ENCODE data around the gene TVP23A.

Gene TVP23A

DNA sequence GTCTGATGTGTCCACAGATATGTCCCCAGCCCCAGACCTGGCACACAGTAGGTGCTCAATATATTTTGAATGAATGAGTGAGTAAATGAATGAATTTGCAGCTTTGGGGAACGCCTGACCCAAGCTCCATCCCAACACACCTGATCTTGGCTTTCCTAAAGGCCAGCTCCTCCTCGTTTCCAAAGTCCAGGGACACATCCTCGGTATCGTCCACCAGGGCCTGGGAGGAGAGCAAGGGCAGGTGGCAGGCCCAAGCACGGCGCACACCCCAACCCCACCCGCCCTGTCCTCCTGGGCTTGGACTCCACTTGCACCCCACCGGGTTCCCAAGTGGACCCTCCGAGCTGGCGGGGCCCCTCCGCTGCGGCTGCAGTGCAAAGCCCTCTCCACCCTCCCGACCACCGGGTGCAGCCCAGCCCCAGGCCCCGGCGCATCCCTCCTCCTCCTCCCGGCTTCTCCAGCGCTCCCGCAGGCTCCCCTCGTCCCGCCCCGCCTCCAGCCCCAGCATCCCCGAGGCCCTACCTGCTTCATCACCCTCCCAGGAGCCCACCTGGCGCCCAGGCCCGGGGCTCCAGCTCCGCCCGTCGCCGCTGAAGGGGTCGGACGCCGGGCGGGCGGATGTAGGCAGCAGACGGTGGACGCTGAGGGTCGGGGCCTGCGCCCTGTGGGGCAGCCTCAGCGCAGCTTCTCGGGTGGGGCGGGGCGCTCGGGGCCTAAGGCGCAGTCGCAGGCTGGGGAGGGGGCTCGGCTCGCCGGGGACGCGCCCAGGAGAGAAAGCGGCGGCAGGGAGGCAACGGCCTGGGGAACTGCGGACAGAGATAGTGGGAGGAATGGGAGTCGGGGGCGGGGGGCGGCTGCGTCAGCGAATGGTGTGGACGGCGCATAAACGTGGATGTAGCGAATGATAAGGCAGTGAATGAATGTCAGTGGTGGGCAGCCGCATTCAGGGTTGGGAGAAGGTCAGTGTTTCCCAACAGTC, at the start of gene TVP23A:
TVP23A (minus strand) TSS at position 832 of the 979 bp plus-strand sequence; CDS start at position 531, 301 bp downstream.
- no peak within 1 kb of the TSS for H3K4me3 ChIP-seq (ENCODE audit: low read depth in 1 of 2, low read length in 2 of 2)
- ATAC-seq (ENCODE audit: insufficient read depth, low read depth) (no peak), DNase-seq (no peak)
- H3K36me3 ChIP-seq (ENCODE audit: insufficient read depth, low read length), result no peaks in the 10 kb centered on the region
- no peak within 1 kb of the TSS for H3K4me2 ChIP-seq (ENCODE audit: insufficient read depth, low read length)
- H4K20me1 ChIP-seq (ENCODE audit: insufficient read depth, low read length), result no peaks in the 10 kb centered on the region
- H3K79me2 ChIP-seq (ENCODE audit: insufficient read depth, low read length), result no peaks in the 10 kb centered on the region
- H3K4me1 ChIP-seq (ENCODE audit: insufficient read depth, low read length), result no peaks in the 10 kb centered on the region
- TF ChIP-seq EZH2 (IDR thresholded peaks at IDR 0.05; ENCODE audit: borderline replicate concordance, low read depth, low read length, severe bottlenecking), result no peak
- TF ChIP-seq, protein P1, sequence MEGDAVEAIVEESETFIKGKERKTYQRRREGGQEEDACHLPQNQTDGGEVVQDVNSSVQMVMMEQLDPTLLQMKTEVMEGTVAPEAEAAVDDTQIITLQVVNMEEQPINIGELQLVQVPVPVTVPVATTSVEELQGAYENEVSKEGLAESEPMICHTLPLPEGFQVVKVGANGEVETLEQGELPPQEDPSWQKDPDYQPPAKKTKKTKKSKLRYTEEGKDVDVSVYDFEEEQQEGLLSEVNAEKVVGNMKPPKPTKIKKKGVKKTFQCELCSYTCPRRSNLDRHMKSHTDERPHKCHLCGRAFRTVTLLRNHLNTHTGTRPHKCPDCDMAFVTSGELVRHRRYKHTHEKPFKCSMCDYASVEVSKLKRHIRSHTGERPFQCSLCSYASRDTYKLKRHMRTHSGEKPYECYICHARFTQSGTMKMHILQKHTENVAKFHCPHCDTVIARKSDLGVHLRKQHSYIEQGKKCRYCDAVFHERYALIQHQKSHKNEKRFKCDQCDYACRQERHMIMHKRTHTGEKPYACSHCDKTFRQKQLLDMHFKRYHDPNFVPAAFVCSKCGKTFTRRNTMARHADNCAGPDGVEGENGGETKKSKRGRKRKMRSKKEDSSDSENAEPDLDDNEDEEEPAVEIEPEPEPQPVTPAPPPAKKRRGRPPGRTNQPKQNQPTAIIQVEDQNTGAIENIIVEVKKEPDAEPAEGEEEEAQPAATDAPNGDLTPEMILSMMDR (IDR thresholded peaks at IDR 0.05; ENCODE audit: borderline replicate concordance, extremely low read depth, low read length, poor library complexity, severe bottlenecking), result no peak
- no peaks in the 10 kb centered on the region for H3K9me3 ChIP-seq (ENCODE audit: insufficient read depth, low read length, severe bottlenecking)
- no peak within 1 kb of the TSS for H2AFZ ChIP-seq (ENCODE audit: low read depth, low read length)
- H3K9ac ChIP-seq (ENCODE audit: low read depth, low read length), result no peak within 1 kb of the TSS
- H3K27me3 ChIP-seq (ENCODE audit: insufficient read depth, low read length, poor library complexity), result no peaks in the 10 kb centered on the region
- no peak within 1 kb of the TSS for H3K27ac ChIP-seq (ENCODE audit: low read length)

DNA sequence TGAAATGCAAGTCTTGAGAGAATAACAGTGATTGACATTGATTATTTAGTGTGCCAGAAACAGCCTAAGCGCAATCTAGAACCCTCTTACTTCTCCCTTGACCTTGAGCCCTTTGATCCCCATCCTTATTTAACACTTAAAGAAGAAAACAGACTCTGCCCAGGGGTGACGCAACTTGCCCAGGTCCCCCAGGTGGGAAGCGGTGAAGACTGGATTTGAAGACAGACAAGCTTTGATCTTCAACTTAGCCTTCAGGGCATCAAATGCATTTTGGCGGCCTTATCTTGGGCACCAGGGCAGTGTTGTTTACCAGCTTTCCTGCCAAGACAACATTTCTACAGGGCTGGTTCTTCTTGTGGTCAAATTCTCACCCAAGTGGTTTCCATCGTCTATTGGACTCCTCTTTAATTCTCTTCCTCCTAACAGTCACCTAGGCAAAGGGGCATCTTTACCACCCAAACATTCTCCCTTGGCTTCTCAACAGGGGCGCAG, 49.6 kb upstream of the TVP23A start:
- H3K4me2 ChIP-seq (ENCODE audit: insufficient read depth, low read length), result no peak overlapping the region
- H3K27me3 ChIP-seq (ENCODE audit: insufficient read depth, low read length, poor library complexity), result no peaks in the 10 kb centered on the region
- H3K36me3 ChIP-seq (ENCODE audit: insufficient read depth, low read length), result no peaks in the 10 kb centered on the region
- no peaks in the 10 kb centered on the region for H3K9me3 ChIP-seq (ENCODE audit: insufficient read depth, low read length, severe bottlenecking)
- no peak overlapping the region for H3K27ac ChIP-seq (ENCODE audit: low read length)
- no peaks in the 10 kb centered on the region for H3K4me1 ChIP-seq (ENCODE audit: insufficient read depth, low read length)
- TF ChIP-seq, protein P1 (IDR thresholded peaks at IDR 0.05; ENCODE audit: borderline replicate concordance, extremely low read depth, low read length, poor library complexity, severe bottlenecking), result no peak
- TF ChIP-seq EZH2 (IDR thresholded peaks at IDR 0.05; ENCODE audit: borderline replicate concordance, low read depth, low read length, severe bottlenecking), result no peak
- H3K79me2 ChIP-seq (ENCODE audit: insufficient read depth, low read length), result no peaks in the 10 kb centered on the region
- H3K9ac ChIP-seq (ENCODE audit: low read depth, low read length), result no peak overlapping the region
- H2AFZ ChIP-seq (ENCODE audit: low read depth, low read length), result no peak overlapping the region
- no peaks in the 10 kb centered on the region for H4K20me1 ChIP-seq (ENCODE audit: insufficient read depth, low read length)
- ATAC-seq (ENCODE audit: insufficient read depth, low read depth) (no peak), DNase-seq (no peak)
- H3K4me3 ChIP-seq (ENCODE audit: low read depth in 1 of 2, low read length in 2 of 2), result no peak overlapping the region

DNA sequence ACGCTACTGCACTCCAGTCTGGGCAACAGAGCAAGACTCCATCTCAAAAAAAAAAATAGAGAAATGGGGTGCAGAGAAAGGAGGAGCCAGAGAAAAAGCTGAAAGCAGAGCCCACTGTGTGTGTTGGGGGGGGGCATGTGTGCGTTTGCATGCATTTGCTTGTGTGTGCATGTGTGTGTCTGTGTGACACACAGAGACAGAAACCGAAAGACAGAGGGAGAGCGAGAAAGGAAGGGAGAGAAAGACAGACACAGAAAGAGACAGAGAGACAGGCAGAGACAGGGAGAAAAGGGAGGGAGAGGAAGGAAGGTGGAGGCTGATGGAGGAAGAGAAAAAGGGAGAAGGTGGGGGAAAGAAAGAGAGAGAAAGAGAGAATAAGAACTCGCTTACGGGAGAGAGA, 48.6 kb upstream of the TVP23A start:
- Histone ChIP-seq H3K4me1 (ENCODE audit: insufficient read depth, low read length) (no peaks in the 10 kb centered on the region), H3K27me3 (ENCODE audit: insufficient read depth, low read length, poor library complexity) (no peaks in the 10 kb centered on the region), H3K4me2 (ENCODE audit: insufficient read depth, low read length) (no peak overlapping the region), H3K36me3 (ENCODE audit: insufficient read depth, low read length) (no peaks in the 10 kb centered on the region), H2AFZ (ENCODE audit: low read depth, low read length) (no peak overlapping the region), H3K9me3 (ENCODE audit: insufficient read depth, low read length, severe bottlenecking) (no peaks in the 10 kb centered on the region), H4K20me1 (ENCODE audit: insufficient read depth, low read length) (no peaks in the 10 kb centered on the region), H3K79me2 (ENCODE audit: insufficient read depth, low read length) (no peaks in the 10 kb centered on the region), H3K27ac (ENCODE audit: low read length) (no peak overlapping the region), H3K4me3 (ENCODE audit: low read depth in 1 of 2, low read length in 2 of 2) (no peak overlapping the region), H3K9ac (ENCODE audit: low read depth, low read length) (no peak overlapping the region)
- TF ChIP-seq, protein P1 (IDR thresholded peaks at IDR 0.05; ENCODE audit: borderline replicate concordance, extremely low read depth, low read length, poor library complexity, severe bottlenecking), result no peak
- TF ChIP-seq EZH2 (IDR thresholded peaks at IDR 0.05; ENCODE audit: borderline replicate concordance, low read depth, low read length, severe bottlenecking), result no peak
- no peak for DNase-seq
- ATAC-seq (ENCODE audit: insufficient read depth, low read depth), result no peak

Data from DND-41 (cell line).